Measurements from ENCODE around the gene ANKRD26.
"Not testable (repeated sequence)": the region's sequence is repeated elsewhere in the genome, so short reads cannot be mapped to it uniquely, and the experiment has no call there.

The ANKRD26 gene

GRCh38 chr10:27072436-27073114 is 27.7 kb downstream of the ANKRD26 start:
- Histone ChIP-seq H3K27me3 (ENCODE audit: control insufficient read depth, insufficient read depth, low read length) (no peaks in the 10 kb centered on the region), H3K9me3 (ENCODE audit: control insufficient read depth, low read length) (no peaks in the 10 kb centered on the region), H3K36me3 (ENCODE audit: control insufficient read depth, insufficient read depth, low read length) (no peaks in the 10 kb centered on the region), H3K4me3 (ENCODE audit: low read length) (no peak overlapping the region), H3K9ac (ENCODE audit: low read length) (no peak overlapping the region), H3K4me1 (ENCODE audit: control insufficient read depth, insufficient read depth, low read length) (no peaks in the 10 kb centered on the region)

GRCh38 chr10:27068217-27068891 is 31.9 kb downstream of the ANKRD26 start:
- Histone ChIP-seq H3K27me3 (ENCODE audit: control insufficient read depth, insufficient read depth, low read length) (no peaks in the 10 kb centered on the region), H3K4me1 (ENCODE audit: control insufficient read depth, insufficient read depth, low read length) (no peaks in the 10 kb centered on the region), H3K9me3 (ENCODE audit: control insufficient read depth, low read length) (no peaks in the 10 kb centered on the region), H3K9ac (ENCODE audit: low read length) (no peak overlapping the region), H3K4me3 (ENCODE audit: low read length) (no peak overlapping the region), H3K36me3 (ENCODE audit: control insufficient read depth, insufficient read depth, low read length) (no peaks in the 10 kb centered on the region)

GRCh38 chr10:27065084-27065483 is 35.2 kb downstream of the ANKRD26 start:
- no peaks in the 10 kb centered on the region for H3K36me3 ChIP-seq (ENCODE audit: control insufficient read depth, insufficient read depth, low read length)
- no peaks in the 10 kb centered on the region for H3K9me3 ChIP-seq (ENCODE audit: control insufficient read depth, low read length)
- no peak overlapping the region for H3K4me3 ChIP-seq (ENCODE audit: low read length)
- no peak overlapping the region for H3K9ac ChIP-seq (ENCODE audit: low read length)
- H3K4me1 ChIP-seq (ENCODE audit: control insufficient read depth, insufficient read depth, low read length), result no peaks in the 10 kb centered on the region
- H3K27me3 ChIP-seq (ENCODE audit: control insufficient read depth, insufficient read depth, low read length), result no peaks in the 10 kb centered on the region

- no peaks in the 10 kb centered on the region for H3K9me3 ChIP-seq (ENCODE audit: control insufficient read depth, low read length)
- H3K9ac ChIP-seq (ENCODE audit: low read length), result no peak overlapping the region
- no peaks in the 10 kb centered on the region for H3K4me1 ChIP-seq (ENCODE audit: control insufficient read depth, insufficient read depth, low read length)
- no peaks in the 10 kb centered on the region for H3K36me3 ChIP-seq (ENCODE audit: control insufficient read depth, insufficient read depth, low read length)
- no peak overlapping the region for H3K4me3 ChIP-seq (ENCODE audit: low read length)
- H3K27me3 ChIP-seq (ENCODE audit: control insufficient read depth, insufficient read depth, low read length), result no peaks in the 10 kb centered on the region
These were observed 47.6 kb downstream of the ANKRD26 start for GRCh38 chr10:27052656-27053055.

GRCh38 chr10:27045247-27045646 is 55.0 kb downstream of the ANKRD26 start:
- not testable (repeated sequence) for H3K9ac ChIP-seq (ENCODE audit: low read length); H3K9me3 ChIP-seq (ENCODE audit: control insufficient read depth, low read length); H3K4me1 ChIP-seq (ENCODE audit: control insufficient read depth, insufficient read depth, low read length); H3K27me3 ChIP-seq (ENCODE audit: control insufficient read depth, insufficient read depth, low read length); H3K36me3 ChIP-seq (ENCODE audit: control insufficient read depth, insufficient read depth, low read length); H3K4me3 ChIP-seq (ENCODE audit: low read length)

- H3K36me3 ChIP-seq (ENCODE audit: control insufficient read depth, insufficient read depth, low read length), result no peaks in the 10 kb centered on the region
- H3K4me3 ChIP-seq (ENCODE audit: low read length), result no peak overlapping the region
- no peaks in the 10 kb centered on the region for H3K27me3 ChIP-seq (ENCODE audit: control insufficient read depth, insufficient read depth, low read length)
These were observed 59.1 kb downstream of the ANKRD26 start for GRCh38 chr10:27041196-27041595.

GRCh38 chr10:27038168-27038567 is 62.1 kb downstream of the ANKRD26 start:
- no peaks in the 10 kb centered on the region for H3K4me1 ChIP-seq (ENCODE audit: control insufficient read depth, insufficient read depth, low read length)
- H3K27me3 ChIP-seq (ENCODE audit: control insufficient read depth, insufficient read depth, low read length), result no peaks in the 10 kb centered on the region
- no peak overlapping the region for H3K4me3 ChIP-seq (ENCODE audit: low read length)
- H3K36me3 ChIP-seq (ENCODE audit: control insufficient read depth, insufficient read depth, low read length), result no peaks in the 10 kb centered on the region
- no peaks in the 10 kb centered on the region for H3K9me3 ChIP-seq (ENCODE audit: control insufficient read depth, low read length)
- H3K9ac ChIP-seq (ENCODE audit: low read length), result no peak overlapping the region

More at GRCh38 chr10:27041196-27041595, 59.1 kb downstream of the ANKRD26 start:
- no peak overlapping the region for H3K9ac ChIP-seq (ENCODE audit: low read length)
- no peaks in the 10 kb centered on the region for H3K4me1 ChIP-seq (ENCODE audit: control insufficient read depth, insufficient read depth, low read length)
- no peaks in the 10 kb centered on the region for H3K9me3 ChIP-seq (ENCODE audit: control insufficient read depth, low read length)

GRCh38 chr10:27035163-27035562 is 65.1 kb downstream of the ANKRD26 start:
- H3K27me3 ChIP-seq (ENCODE audit: control insufficient read depth, insufficient read depth, low read length), result no peaks in the 10 kb centered on the region
- H3K9ac ChIP-seq (ENCODE audit: low read length), result no peak overlapping the region
- H3K4me1 ChIP-seq (ENCODE audit: control insufficient read depth, insufficient read depth, low read length), result no peaks in the 10 kb centered on the region
- no peaks in the 10 kb centered on the region for H3K36me3 ChIP-seq (ENCODE audit: control insufficient read depth, insufficient read depth, low read length)
- H3K9me3 ChIP-seq (ENCODE audit: control insufficient read depth, low read length), result no peaks in the 10 kb centered on the region
- H3K4me3 ChIP-seq (ENCODE audit: low read length), result no peak overlapping the region

GRCh38 chr10:27030060-27030459 is 70.2 kb downstream of the ANKRD26 start:
- H3K4me1 ChIP-seq (ENCODE audit: control insufficient read depth, insufficient read depth, low read length), result no peaks in the 10 kb centered on the region
- H3K4me3 ChIP-seq (ENCODE audit: low read length), result no peak overlapping the region
- H3K27me3 ChIP-seq (ENCODE audit: control insufficient read depth, insufficient read depth, low read length), result no peaks in the 10 kb centered on the region
- no peaks in the 10 kb centered on the region for H3K36me3 ChIP-seq (ENCODE audit: control insufficient read depth, insufficient read depth, low read length)
- H3K9me3 ChIP-seq (ENCODE audit: control insufficient read depth, low read length), result no peaks in the 10 kb centered on the region
- H3K9ac ChIP-seq (ENCODE audit: low read length), result no peak overlapping the region

GRCh38 chr10:27022048-27022447 is 78.2 kb downstream of the ANKRD26 start:
- no peaks in the 10 kb centered on the region for H3K36me3 ChIP-seq (ENCODE audit: control insufficient read depth, insufficient read depth, low read length)
- H3K9me3 ChIP-seq (ENCODE audit: control insufficient read depth, low read length), result no peaks in the 10 kb centered on the region
- no peaks in the 10 kb centered on the region for H3K27me3 ChIP-seq (ENCODE audit: control insufficient read depth, insufficient read depth, low read length)
- no peak overlapping the region for H3K4me3 ChIP-seq (ENCODE audit: low read length)
- H3K4me1 ChIP-seq (ENCODE audit: control insufficient read depth, insufficient read depth, low read length), result no peaks in the 10 kb centered on the region
- H3K9ac ChIP-seq (ENCODE audit: low read length), result no peak overlapping the region

- no peak overlapping the region for H3K9ac ChIP-seq (ENCODE audit: low read length)
- no peak overlapping the region for H3K4me3 ChIP-seq (ENCODE audit: low read length)
- H3K9me3 ChIP-seq (ENCODE audit: control insufficient read depth, low read length), result no peaks in the 10 kb centered on the region
- no peaks in the 10 kb centered on the region for H3K4me1 ChIP-seq (ENCODE audit: control insufficient read depth, insufficient read depth, low read length)
- H3K36me3 ChIP-seq (ENCODE audit: control insufficient read depth, insufficient read depth, low read length), result no peaks in the 10 kb centered on the region
- H3K27me3 ChIP-seq (ENCODE audit: control insufficient read depth, insufficient read depth, low read length), result no peaks in the 10 kb centered on the region
These were observed 80.1 kb downstream of the ANKRD26 start for GRCh38 chr10:27020243-27020642.

GRCh38 chr10:27019827-27020226 is 80.5 kb downstream of the ANKRD26 start:
- H3K36me3 ChIP-seq (ENCODE audit: control insufficient read depth, insufficient read depth, low read length), result no peaks in the 10 kb centered on the region
- no peak overlapping the region for H3K9ac ChIP-seq (ENCODE audit: low read length)
- no peaks in the 10 kb centered on the region for H3K27me3 ChIP-seq (ENCODE audit: control insufficient read depth, insufficient read depth, low read length)
- H3K4me1 ChIP-seq (ENCODE audit: control insufficient read depth, insufficient read depth, low read length), result no peaks in the 10 kb centered on the region
- no peaks in the 10 kb centered on the region for H3K9me3 ChIP-seq (ENCODE audit: control insufficient read depth, low read length)
- H3K4me3 ChIP-seq (ENCODE audit: low read length), result no peak overlapping the region

Measured in mucosa of stomach (tissue), 1 donor.